Gastroesophageal sphincter (tissue), 3 donors: ENCODE results near the gene RAB11FIP3.

ENCODE experiments used
- CTCF ChIP-seq, 4 experiments: fragments of 200-600 bp in 2 of 4; fragments of 450-650 bp in 2 of 4; sonication (generic) in 1 of 4; IDR thresholded peaks; one replicate each; pipeline ENCODE4 v1.5.1; 2017 to 2019; ENCODE audit warnings: antibody characterized with exemption in 4 of 4, mild to moderate bottlenecking in 2 of 4, moderate library complexity in 2 of 4
- POLR2A ChIP-seq, 2 donors: fragments of 450-650 bp; IDR thresholded peaks; one replicate each; pipeline ENCODE4 v1.6.1; 2017; ENCODE audit warnings: antibody characterized with exemption in 2 of 2, mild to moderate bottlenecking in 2 of 2, moderate library complexity in 1 of 2

GRCh38 chr16:559411-560203 is 134.2 kb downstream of the RAB11FIP3 start:
- TF ChIP-seq CTCF (IDR thresholded peaks at IDR 0.05) = no peak
- no peak for TF ChIP-seq POLR2A (IDR thresholded peaks at IDR 0.05)
